GM18909 (cell line): Measurements from ENCODE around the gene ESPL1.

Experiments used
- ATAC-seq: cut with Tn5 transposase; IDR thresholded peaks from one replicate; pipeline ENCODE4 v1.9.1; 2021; ENCODE audit warnings: mild to moderate bottlenecking; ENCODE audit not compliant: unreplicated experiment, poor library complexity

ESPL1 gene

GRCh38 chr12:53254816-53255545, 13.1 kb upstream of the ESPL1 start:
- ATAC-seq = no peak

DNA sequence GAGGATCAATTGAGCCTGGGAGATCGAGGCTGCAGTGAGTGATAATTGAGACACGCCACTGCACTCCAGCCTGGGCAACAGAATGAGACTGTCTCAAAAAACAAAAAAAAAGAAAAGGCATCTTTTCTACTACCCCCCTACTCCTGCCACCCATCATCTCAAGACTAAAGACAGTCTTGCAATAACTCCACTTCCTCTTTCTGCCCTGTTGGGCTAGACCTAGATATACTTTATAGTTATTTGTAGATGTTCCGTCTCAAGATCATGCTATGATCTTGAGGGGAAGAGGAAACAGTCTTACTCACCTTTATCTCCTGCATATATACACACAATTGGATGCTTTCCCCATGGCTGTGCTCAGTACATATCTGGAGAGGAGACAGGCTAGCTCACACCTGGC, 12.1 kb upstream of the ESPL1 start:
- ATAC-seq = no peak

DNA sequence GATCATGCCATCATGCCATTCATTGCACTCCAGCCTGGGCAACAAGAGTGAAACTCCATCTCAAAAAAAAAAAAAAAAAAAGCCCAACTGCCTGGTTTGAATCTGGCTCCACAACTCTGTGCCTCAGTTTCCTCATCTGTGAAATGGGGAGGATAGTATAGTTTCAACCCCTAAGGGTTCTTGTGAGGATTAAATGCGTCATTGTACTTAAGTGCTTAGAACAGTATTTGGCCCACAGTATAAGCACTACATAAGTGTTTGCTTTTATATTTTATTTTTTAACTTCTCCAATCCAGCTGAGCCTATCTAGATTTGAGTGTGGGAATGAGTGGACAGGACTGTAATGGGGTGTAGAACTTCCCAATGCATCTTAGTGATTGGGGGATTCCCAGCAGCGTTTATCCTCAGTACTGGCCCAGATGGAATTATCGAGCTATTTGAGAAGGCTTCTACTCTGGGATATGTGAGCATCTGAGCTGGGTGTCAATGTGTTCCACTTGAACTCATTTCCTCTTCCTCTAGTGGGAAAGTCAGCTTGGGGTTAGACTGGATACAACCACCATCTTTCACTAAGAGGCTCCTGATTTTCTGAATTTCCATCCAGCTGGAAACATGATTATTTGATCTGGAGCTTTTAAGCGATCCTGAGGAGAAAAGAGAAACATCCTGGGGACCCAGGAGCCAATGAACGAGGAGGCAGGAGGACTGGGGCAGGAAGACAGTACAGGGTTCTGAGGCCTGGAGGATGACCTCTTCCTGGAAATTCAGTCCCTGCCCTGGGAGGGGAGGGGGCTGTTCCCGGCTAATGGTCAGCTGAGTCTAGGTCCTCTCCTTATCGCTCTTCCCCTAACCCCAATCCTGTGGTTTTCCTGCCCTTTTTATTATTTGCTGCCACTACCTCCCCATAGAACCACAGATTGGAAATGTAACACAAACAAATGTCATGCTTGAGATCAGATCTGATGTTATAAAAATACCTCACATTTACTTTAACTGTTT, 9.3 kb upstream of the ESPL1 start:
- no peak for ATAC-seq

DNA sequence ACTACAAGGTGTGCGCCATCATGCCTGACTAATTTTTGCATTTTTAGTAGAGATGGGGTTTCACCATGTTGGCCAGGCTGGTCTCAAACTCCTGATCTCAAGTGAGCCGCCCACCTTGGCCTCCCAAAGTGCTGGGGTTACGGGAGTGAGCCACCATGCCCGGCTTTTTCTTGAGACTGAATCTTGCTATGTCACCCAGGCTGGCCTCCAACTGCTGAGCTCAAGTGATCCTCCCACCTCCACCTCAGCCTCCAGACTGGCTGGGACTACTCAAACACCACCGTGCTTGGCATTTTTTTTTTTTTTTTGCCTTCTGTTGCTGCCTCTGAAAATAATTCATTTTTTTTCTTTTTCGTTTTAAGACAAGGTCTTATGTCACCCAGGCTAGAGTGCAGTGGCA, 8.2 kb upstream of the ESPL1 start:
- ATAC-seq = no peak

DNA sequence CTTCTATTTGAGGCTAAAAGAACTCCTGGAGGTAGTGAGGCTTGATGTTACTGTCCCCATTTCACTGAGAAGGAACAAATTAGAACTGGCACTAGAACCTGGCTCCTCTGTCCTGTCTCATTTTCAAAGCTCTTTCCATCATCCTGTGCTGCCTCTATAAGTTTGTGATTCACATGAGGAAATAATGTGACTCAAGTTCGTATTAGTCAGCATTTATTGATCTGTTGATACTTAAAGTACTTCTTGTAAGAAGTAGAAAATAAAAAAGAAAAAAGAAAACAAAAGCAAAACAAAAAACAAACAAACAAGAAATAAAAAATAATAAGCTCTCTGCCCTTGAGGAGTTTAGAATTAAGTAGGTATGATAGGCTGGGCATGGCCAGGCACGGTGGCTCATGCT, 2.3 kb upstream of the ESPL1 start:
- no peak for ATAC-seq

DNA sequence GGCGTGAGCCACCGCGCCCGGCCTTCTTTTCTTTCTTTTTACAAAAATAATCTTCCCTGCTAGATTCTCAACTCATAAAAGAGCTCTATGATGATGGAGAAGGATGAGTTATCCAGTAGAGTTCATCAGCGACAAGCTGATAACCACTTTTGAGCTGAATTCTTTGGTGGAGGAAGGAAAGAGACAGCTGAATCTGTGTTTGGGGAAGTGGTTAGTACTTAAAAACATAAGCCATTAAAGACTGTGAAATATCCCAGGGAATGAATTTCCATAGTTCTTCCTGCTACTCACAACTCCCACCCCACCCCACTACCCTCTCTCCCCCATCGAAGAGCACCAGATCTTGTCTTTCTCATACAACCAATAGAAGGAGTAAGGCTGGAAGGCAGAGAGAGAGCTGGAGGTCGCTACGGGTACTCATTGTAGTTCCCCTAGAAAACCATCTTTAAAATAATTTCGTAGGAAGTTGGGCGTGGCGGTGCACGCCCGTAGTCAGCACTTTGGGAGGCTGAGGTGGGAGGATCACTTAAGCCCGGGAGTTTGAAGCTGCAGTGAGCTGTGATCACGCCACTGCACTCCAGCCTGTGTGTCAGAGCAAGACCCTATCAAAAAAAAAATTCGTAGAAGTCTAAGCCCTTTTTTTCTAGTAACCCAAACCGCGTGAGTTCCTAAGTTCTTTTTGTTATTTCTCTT, 647 bp upstream of the ESPL1 start:
- peak; percentile 24 for ATAC-seq

- peak; percentile 21 for ATAC-seq
Observed at GRCh38 chr12:53268630-53269562, 797 bp downstream of the ESPL1 start.

DNA sequence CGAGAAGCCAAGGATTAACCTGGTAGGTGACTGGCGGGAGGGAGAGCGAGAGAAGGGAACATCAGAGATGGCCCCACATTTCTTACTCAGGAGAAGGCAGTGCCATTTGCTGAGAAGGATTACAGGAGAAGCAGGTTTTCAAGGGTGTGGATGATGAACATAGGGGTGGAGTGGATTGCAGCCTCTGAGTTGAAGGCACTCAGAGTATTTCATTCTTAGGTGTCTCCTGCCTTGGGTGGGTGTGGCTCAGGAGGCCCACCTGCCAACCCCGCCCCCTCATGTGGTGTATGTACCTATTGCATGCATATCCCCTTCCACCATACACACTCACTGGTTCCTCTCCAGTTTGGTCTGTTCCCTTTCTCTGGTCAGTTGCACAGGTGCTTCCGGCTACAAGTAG, 6.3 kb downstream of the ESPL1 start:
- ATAC-seq = no peak

GRCh38 chr12:53276511-53276910, 8.4 kb downstream of the ESPL1 start:
- ATAC-seq = no peak

- no peak for ATAC-seq
Observed at GRCh38 chr12:53277981-53278380, 9.9 kb downstream of the ESPL1 start.

GRCh38 chr12:53279283-53279869, 11.3 kb downstream of the ESPL1 start:
- ATAC-seq = no peak

GRCh38 chr12:53279888-53280498, 11.9 kb downstream of the ESPL1 start:
- ATAC-seq = no peak

GRCh38 chr12:53286448-53286847, 18.3 kb downstream of the ESPL1 start:
- no peak for ATAC-seq

DNA sequence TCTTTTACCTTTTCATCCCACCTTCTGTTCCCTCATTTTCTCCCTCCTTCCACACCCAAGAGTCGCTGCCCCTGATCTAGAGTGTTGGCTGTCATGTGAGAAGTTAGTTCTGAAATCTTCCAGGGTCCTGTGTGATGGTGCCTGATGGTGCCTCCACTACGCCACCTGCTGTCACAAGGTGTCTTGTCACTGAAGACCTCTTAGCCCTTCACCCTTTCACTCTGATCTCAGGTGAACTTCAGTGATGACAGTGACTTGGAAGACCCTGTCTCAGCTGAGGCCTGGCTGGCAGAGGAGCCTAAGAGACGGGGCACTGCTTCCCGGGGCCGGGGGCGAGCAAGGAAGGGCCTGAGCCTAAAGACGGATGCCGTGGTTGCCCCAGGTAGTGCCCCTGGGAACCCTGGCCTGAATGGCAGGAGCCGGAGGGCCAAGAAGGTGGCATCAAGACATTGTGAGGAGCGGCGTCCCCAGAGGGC, 19.7 kb downstream of the ESPL1 start:
- ATAC-seq = no peak

GRCh38 chr12:53288322-53288721, 20.2 kb downstream of the ESPL1 start:
- ATAC-seq = no peak

DNA sequence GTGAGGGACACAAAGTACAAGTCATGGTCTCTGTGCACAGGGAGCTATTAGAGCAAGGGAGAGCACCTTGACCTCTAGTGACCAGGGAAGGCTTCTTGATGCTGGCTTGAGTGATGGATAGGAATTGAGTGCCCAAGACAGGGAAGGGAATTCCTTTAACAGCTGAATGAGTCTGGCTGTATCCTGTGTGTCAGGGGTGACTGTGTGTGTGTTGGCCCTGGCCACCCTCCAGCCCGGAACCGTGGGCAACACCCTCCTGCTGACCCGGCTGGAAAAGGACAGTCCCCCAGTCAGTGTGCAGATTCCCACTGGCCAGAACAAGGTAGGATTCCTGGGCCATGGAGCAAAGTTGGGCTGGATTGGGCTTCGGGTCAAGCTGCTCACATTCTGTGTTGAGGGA, 21.8 kb downstream of the ESPL1 start:
- no peak for ATAC-seq

- ATAC-seq = no peak
Observed at GRCh38 chr12:53290661-53291060, 22.6 kb downstream of the ESPL1 start.

- ATAC-seq = no peak
Observed at GRCh38 chr12:53292426-53292825, 24.3 kb downstream of the ESPL1 start.
